ENCODE data around the gene ZNF827.
"Not testable (repeated sequence)": the region's sequence is repeated elsewhere in the genome, so short reads cannot be mapped to it uniquely, and the experiment has no call there.

Gene ZNF827

DNA sequence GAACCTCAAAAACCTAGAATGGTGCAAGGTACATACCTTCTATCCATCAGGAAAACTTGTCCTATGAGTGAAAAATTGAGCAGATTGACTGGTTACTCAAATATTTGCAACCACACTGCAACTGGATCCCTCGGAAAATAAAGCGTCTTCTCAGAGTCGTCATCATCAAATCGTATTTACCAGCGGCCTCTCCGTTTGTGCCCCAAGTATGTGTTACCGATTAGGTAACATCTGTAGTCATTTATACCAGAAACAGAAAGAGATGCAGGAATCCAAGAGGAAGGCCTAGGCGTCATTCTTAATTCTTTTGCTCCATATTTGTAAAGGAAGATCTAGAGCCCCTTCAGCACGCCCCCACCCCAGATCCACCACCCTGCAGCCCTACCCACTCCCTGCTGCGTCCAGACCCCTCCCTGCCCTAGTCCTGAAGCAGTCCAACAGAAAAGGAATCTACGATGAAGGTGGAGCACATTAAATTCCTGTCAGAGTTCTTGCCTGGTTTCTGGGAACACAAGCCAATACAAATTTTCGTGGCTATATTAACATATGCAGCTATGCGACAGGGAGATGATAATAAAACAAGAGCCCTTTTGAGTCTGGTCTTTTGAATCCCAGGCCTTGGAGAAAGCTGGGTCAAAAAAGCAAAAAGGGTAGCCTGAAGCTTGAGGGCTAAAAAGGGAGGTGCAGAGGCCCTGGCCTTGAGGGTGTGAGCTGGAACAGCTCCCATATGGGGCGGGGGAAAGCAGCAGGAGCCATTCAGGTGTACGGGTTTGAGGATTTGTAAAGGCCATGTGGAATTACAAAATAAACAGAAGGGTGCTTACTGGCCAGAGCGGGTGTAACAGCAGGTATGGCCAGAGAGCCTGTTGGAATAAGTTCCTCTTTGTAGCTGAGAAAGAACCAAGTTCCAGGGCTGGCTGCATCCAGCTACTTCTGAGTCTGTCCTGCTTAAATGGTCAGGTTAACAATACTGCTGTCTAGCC, 77.0 kb downstream of the ZNF827 start:
- DNase-seq = peak; percentile 20

DNA sequence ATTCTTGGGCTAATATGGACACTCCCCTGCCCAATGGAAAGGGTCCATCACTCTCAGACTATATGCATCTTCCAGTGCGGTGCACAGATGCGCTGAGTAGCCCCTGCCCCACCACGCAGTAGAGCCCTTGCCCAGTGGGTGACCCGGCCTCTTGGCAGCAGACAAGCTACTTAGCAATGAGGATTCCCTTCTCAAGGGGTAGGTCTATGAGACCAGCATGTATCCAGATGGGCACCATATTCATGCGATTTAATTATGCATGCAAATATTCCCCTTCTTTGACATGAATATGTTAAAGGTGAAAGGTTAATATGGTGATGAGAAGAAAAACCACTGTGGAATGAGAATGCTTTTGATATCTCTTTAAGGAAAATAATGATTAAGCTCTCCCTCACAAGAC, 77.7 kb downstream of the ZNF827 start:
- peak in 1 of 2 experiments; percentile 33 for DNase-seq

DNA sequence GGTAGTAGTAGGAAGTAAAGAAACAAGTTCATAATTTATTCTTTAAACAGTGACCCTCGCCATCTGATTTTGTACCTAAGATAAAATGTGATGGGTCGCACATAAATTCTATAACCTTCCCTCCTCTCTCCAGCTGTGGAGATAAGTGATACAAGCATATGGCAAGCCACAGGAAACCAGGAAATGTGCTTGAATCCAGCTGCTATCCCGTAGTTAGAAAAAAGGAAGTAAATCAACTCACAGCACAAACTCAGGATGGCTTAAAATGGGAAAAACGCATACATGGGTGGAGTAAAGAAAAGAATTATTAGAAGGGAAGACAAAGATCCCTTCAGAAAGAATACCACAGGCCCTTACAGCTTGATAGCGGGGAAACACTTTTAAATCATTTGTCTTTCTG, 78.2 kb downstream of the ZNF827 start:
- no peak for DNase-seq

DNA sequence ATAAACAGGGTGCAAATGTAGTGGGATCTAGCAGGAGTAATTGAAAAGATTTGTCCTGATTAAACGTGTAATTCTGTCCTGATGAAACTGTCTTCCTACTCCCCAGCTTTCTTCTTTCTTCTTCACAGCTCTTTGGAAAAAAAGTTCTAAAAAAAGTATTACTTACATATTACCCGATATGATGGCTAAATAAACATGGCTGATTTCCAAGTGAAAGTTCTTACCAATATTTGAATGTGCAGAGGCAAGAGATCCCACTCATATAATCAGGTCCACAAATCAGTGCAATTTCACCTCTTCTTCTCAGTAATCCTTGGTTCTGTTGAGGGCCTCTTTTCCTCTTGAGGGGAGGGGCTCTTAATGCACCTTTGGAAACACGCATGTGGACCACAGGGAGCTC, 78.7 kb downstream of the ZNF827 start:
- no peak for DNase-seq

DNA sequence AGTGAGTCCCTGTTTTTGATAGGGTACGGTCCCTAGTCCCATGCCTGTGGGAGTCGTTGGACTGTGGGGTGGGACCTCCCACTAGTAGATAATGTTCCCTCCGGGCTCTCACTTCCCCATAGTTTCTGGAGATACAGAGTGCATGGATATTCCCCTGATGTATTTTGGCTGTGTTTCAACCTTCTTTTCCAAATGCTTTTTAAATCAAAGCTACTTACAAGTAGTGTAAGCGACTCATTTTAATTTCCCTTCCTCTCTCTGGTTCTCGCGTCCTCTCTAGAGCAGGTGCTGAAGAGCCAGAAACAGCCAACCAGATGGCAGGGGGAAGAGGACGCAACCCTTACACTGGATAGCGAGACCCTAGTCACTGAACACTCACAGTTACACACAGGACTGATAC, 79.2 kb downstream of the ZNF827 start:
- DNase-seq = no peak

DNA sequence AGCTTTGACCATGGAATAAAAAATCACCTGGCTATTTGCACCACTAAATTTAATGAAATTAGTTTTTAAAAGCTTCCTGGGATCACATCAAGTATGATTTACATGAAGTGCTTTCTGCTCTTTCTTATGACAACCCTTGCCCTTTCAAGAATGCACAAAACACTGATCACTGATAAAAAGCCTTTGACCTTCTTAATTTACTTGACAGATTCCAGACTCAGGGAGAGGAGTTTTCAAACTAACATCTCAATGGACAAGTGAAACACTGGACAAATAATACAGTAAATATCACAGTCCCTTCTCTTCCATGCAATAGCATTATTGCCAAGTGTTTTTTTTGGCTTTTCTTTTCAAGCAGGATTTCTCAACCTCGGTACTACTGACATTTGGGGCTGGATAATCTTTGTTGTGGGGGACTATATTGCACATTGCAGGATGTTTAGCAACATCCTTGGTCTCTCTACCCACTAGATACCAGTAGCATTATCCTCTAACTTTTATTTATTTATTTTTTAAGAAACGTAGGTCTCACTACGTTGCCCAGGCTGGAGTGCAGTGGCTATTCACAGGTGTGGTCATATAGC, 86.3 kb downstream of the ZNF827 start:
- DNase-seq = no peak

DNA sequence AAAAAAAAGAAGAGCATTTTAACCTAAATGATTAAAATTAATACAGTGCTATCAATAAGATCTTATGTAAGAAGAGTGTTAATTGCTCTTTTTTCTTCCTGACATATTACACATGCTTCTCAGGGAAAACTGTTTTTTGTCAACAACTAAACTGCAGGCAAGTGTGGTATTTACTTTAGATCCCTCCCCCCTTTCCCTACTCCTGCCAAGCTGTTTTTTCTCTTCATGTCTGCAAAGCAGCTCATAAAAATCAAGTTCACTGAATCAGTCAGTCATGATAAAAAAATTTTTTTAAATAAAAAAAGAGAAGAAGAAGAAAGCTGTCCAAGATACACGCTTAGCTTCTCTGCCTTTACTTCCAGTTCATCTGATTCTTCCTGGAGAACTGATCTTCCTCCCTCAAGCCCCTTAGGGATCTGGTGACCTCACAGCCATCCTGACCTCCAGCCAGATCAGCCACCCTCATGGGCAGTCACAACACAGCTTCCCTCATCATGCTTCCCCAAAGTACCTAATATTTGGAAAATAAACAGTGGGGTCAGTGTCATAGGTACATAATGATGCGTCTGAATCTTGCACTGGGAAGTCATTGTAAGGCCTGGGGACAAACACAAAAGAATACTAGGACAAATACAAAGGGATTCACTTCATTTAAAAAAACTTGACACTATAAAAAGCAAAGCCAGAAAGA, 87.0 kb downstream of the ZNF827 start:
- no peak for DNase-seq

DNA sequence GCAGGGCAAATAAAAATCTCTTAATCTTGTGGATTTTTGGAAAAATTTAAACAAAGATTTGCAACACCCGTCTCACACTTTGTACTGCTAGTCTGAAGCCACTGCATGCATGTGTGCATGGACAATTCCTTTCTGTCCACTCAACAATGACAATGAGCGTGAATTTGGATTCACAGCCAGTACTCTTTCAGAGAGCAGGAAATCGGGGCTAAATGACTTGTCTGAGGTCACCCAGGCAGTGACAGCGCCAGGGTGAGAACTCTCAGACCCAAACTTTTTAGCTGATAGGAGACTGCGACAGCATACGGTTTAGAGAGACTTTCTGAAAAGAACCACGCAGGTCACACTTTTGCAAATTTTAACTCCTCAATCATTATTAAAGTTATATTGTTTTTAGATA, 90.9 kb downstream of the ZNF827 start:
- DNase-seq = no peak

DNA sequence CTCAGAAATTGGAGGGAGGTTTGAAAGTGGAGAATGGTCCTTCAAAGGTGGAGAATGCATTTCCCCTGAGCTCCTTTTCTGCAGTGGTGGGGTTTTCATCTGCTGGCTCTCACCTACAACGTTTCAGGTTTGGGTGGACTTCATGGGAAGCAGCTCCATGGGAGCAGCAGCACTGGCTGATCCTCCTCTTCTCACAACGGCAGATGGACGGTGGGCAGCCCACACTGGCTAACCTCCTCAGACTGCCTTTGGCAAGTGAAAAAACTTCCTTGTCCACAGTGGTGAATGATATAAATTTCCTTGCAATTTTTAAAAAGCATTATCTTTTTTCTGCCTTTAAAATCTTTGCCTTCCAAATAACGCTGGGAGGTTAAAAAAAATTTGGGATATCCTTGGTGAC, 93.5 kb downstream of the ZNF827 start:
- DNase-seq = no peak

DNA sequence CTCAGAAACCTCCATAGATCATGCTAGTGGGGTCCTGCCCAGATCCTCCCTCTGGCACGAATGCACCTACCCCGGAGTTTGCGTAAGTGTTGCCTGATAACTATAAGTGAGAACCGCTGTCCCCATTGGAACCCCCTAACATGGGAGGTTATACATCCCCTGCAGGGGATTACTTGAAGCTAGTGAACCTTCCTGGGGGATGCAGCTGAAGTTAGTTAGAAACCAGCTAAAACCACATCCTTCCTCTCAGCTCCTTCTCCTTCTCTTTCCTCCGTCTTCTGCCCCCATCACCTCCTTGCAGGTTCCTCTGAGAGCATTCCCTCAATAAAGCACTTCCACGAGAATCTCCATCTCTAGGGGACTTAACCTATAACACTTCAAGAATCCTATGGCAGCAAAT, 95.0 kb downstream of the ZNF827 start:
- no peak for DNase-seq

DNA sequence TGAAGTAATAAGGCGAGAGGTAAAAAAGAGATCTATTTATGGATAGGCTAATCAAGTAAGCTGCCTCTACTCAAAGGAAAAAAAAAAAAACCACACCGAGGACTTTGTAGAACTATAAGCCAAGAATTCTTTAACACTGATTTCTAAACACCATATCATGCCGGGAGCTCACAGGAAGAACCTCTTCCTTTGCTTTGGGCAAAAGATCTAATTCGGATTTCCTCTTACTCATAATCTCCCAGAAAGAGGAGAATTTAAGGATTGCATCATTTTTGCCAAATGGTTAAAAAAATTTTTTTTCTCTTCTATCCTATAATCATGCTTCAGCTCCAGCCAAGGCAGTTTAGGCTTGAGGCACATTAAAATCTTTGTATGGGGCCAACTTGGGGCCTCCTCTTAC, 95.5 kb downstream of the ZNF827 start:
- no peak for DNase-seq

DNA sequence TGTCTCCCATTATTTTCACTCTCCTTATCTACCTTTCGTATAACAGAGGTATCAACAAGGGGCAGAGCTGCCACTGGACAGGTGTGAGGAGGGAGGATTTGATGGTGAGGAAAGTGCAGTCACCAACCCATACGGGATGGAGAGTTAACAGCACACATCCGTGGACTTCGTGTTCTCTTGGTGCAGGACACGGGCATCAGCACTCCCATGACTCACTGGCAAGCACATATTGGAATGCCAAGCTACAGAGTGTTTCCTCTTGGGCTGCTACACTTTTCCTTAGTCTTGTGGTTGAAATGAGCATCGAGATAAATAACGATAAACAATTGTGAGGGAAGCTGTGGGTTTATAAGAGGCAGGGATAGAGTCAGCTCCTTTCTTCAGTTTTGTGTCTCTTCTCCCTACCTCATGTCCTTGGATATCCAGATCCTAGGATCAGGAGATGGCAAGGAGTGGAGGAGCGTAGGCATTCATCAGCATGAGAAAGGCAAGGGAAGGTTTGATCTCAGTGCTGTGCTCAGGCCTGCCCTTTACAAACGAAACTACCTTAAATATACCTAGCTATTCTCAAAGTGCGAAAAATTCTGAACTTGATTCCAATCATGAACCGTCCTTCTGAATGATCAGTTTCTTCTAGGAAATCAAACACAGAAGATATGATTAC, 96.3 kb downstream of the ZNF827 start:
- no peak for DNase-seq

DNA sequence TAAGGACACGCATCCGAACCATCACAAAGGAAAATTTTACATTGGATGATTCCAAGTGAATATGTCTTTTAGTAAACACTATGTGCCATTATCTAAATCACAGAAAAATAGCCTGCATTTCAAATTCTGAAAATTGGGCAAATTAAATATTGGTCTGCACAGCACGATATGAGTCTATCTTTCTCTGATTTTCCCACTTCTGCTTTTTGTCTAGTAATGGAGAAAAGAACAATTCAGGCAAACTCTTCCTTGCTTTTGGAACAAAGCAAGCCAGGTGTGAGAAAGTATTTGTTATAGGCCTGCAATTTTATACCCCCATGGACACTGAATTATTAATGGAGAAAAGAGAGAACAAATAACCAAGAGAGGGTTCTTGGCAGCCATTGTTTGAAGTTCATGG, 97.8 kb downstream of the ZNF827 start:
- DNase-seq = no peak

DNA sequence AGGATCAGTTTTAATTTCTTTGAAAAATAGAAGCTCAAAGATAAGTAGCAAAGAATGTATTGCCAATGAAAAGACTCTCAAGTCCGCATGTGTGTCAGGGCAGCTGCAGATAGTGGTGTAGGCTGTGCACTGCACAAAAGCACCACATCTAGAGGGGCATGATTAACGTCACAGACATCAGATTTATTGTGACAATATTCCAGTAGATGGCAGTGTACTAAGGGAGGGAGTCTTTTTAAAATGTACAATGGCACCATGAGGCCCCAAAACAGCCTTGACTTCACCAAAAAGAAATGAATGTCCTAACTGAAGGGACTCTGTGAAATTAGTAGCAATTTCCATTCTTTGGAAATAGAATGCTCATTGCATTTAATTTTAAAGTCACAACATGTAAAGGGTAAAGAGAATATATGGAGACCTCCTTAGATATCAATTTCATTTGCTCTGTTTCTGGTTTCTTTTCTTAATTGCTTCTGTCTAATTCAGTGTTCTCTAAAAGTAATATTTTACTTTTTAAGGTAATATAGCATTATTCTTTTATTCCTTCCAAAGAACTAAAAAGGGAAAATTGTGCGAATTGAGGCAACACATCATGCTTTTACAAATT, 98.4 kb downstream of the ZNF827 start:
- peak; percentile 8 to 61 for DNase-seq

DNA sequence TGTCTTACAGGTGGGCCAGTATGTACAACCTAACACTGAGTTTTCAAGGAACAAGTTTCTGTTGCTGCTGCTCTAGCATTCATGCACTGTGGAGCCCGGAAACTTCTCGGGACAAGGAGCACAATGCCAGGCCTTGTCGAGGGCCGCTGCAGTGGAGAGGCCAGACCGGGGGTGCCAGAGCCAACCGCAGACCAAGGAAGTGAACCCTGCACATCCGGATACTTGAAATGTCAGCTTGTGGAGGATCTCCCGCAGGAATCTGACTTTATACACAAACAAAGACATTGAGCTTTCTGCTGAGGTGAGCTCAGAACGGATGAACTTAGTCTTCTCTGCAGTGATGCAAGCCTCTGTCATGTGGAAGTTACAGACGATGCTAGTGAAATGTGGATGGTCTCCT, 99.5 kb downstream of the ZNF827 start:
- DNase-seq = no peak

DNA sequence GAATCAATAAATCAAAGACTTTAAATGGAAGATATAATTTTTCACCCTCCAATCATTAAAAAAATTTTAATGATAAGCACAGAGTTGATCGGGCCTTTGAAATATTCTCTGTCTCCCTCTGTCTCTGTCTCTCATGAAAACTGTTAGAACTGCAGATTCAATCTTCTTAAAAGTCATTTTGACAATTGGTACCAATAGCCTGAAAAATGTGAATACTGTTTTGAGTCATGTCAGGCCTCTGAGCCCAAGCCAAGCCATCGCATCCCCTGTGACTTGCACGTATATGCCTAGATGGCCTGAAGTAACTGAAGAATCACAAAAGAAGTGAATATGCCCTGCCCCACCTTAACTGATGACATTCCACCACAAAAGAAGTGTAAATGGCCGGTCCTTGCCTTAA, 106.2 kb downstream of the ZNF827 start:
- not testable (repeated sequence) for DNase-seq

DNA sequence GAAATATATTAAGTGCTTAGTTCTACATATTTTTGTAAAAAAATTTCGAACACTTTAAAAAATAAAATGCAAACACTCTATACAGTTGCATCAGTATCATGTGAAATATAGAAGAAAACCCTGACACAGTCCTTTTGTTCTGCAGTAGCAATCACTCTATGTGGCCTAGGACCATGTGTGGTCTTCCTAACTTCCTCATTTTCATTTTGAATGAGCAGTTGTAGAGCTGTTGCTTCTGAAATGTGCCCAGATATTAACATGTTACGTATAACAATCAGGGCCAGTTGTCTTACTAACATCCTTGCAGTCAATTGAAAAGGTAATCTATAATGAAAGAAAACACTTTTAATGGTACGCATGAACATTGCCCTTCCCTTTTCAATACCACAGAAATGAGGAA, 107.9 kb downstream of the ZNF827 start:
- peak in 1 of 2 experiments; percentile 40 for DNase-seq

DNA sequence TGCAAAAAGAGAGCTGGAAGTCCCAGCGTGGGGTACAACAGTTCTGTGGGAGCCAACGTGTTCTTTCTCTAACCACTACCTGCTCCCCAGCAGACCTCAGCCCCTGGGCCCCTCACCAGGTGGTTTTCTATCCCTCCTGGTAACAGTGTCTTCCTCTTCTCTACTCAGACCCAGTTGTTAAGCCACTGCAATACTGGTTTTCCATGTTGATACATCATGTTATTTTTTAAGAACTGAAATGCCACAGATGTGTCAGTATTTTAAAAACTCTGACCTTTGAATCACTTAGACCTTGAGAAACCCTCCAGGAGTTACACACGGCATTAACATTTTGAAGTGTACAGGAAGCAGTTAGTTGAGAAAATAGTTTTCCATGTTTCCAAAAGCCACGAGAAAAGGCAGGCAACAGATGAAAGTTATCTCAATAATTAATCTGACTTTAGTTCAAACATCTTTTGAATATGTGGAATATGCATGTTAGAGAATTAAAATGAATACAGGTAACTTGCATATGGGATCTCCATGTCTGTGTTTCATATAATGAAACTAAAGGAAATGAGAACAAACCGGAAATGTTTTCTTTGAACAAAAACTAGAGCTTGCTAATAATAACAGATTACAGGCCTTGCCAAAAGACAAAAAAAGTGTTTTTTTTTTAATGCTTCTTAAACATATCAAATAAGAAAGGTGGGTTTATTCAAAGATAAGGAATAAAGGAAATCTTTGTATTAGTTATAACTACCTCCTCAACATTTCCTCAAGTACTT, 108.8 kb downstream of the ZNF827 start:
- DNase-seq = peak in 1 of 2 experiments; percentile 16

DNA sequence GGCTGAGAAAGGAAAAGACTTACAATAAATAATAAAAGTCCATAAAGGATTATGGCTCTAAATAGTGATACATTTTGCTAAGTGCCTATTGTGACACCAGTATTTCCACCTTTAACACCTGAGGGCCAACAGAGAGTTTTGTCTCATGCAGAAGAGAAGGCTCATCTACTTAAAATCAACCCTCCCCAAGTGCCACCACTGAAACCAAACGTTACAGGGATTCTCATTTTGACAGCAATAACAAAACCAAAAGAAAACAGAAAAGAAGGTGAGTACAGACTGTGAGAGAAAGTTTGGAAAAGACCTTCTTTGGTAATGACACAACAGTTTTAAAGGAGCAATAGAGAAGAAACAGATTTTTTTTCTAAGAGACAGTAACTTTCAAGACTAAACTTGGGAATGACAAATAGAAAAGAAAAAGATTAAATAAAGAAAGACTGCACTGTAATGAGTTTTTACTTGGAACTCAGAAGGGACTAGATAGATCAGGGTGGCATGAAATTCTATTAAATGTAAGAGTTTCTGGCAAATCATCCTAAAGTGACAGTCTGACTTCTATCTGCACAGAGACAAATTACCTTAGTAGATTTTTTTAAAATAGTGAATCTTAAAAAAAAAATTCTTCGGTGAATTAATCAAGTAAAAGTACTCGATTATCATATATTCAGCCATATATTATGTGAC, 109.7 kb downstream of the ZNF827 start:
- DNase-seq = no peak

DNA sequence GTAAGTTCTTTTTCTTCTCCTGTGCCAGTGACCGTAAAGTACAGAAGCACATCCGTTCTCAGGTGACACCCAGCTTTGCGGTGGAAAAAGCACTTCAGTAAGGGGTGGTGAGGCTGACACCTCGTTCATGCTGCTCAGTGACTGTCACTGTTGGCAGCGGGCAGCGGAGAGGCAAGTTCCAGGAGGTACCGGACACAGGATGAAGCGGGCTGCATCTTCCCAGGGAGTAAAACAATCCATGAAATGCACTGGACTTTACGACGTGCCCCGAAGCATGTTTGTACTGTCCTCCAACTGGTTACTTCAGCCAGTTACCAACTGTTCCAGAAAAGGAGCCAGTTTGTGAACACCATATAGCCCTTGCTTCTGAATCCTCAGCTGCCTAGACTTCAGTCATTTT, 110.7 kb downstream of the ZNF827 start:
- no peak for DNase-seq

DNA sequence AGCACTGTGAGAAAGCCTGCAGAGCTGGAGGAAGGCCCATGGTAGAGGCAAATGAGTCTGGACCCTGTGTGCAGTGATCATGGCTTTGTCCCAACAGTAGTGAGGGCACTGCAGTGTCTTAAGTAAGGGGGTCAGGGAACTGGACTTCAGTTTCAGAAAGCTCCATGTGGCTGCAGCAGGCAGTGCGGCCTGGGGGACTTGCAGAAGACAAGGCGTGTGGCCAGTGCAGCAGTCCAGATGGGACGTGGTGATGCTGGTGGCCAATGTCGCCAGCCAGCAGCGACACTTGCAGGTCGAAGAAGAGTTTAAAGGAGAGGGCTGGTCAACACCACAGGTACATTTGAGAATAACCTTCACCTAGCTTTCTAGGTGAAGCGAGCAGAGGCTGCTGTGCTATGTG, 113.4 kb downstream of the ZNF827 start:
- DNase-seq = no peak
